Right lobe of liver (tissue), 6 donors: ENCODE data around the gene MCTP2. TPM values are rescaled to one million over a fixed set of nuclear protein-coding genes. Genes with fewer than 3 reads are reported as not detected.

ENCODE experiments used
- ATAC-seq, 4 donors: fragments of 200-7000 bp; cut with Tn5 transposase; one replicate each; pipeline ENCODE4 v1.9.1; 2020; ENCODE audit warnings: mild to moderate bottlenecking in 4 of 4, moderate library complexity in 4 of 4
- DNase-seq, 3 donors: peaks; one replicate each; pipeline ENCODE4 v3.0.0-alpha.2; 2020
- H3K27ac ChIP-seq, 3 donors: fragments of 200-600 bp; one replicate each; pipeline ENCODE4 v1.8.0; 2022
- H3K27me3 ChIP-seq, 2 donors: fragments of 200-600 bp; one replicate each; pipeline ENCODE4 v1.8.0; 2022
- H3K36me3 ChIP-seq, 4 donors: fragments of 200-600 bp; sonication (generic) in 1 of 4; one replicate each; pipeline versions ENCODE4 v1.5.1 to v1.8.0; 2017 to 2022; ENCODE audit warnings: control low read depth in 1 of 4
- H3K4me1 ChIP-seq, 4 donors: fragments of 200-600 bp; sonication (generic) in 1 of 4; one replicate each; pipeline versions ENCODE4 v1.5.1 to v1.8.0; 2017 to 2022; ENCODE audit warnings: control low read depth in 1 of 4
- H3K4me3 ChIP-seq, 3 donors: fragments of 200-600 bp; one replicate each; pipeline ENCODE4 v1.8.0; 2022
- H3K9me3 ChIP-seq, 4 donors: fragments of 200-600 bp; sonication (generic) in 1 of 4; one replicate each; pipeline versions ENCODE4 v1.5.1 to v1.8.0; 2017 to 2022; ENCODE audit warnings: control low read depth in 1 of 4
- CTCF ChIP-seq, 4 donors: fragments of 200-600 bp in 3 of 4; fragments of 450-650 bp in 1 of 4; IDR thresholded peaks; one replicate each; pipeline versions ENCODE4 v1.5.1 to v1.8.0; 2016 to 2022; ENCODE audit warnings: antibody characterized with exemption in 4 of 4, mild to moderate bottlenecking in 2 of 4
- POLR2A ChIP-seq: fragments of 450-650 bp; IDR thresholded peaks from one replicate; pipeline ENCODE4 v1.6.1; 2017; ENCODE audit warnings: antibody characterized with exemption, mild to moderate bottlenecking
- WGBS: methylation state at CpG from one replicate; pipeline ENCODE4 v1.1.6; 2018; ENCODE audit warnings: low coverage, low lambda C conversion rate; ENCODE audit not compliant: insufficient coverage; ENCODE audit errors: missing lambda C conversion rate; 5-methylcytosine and 5-hydroxymethylcytosine counted together
- intact Hi-C, 2 donors: fragments of 100-400 bp; cut with DNase I; formaldehyde crosslinking; loops; one replicate each; pipeline versions ENCODE4 v1.11.2 to v1.14.1; 2022
- total RNA-seq, 6 experiments: library from RNA; depleted of rRNA in 2 of 6; stranded (reverse); fragments of >200 nt in 2 of 6; fragmentation: NEBNext Ultra II Directional in 3 of 6; extraction: Animal tissue kit (Norgen Biotek cat#: 25700) in 3 of 6; gene quantifications; one replicate each; pipeline versions ENCODE4 v1.1.0 to v1.2.4, GENCODE V29; 2016 to 2023
- donor health status: DM: no; HTN: yes; CAD: no.
- donor health status: DM: no; HTN: no; CAD: no.
- donor health status: DM: no; HTN: no; CAD: no.
- donor health status: DM: no; HTN: yes; CAD: no.
- donor health status: DM: no; HTN: yes; CAD: no.

The MCTP2 gene
- total RNA-seq, 6 experiments from 2014 or later, result 1.8 to 5.3 (median 2.9) TPM

DNA sequence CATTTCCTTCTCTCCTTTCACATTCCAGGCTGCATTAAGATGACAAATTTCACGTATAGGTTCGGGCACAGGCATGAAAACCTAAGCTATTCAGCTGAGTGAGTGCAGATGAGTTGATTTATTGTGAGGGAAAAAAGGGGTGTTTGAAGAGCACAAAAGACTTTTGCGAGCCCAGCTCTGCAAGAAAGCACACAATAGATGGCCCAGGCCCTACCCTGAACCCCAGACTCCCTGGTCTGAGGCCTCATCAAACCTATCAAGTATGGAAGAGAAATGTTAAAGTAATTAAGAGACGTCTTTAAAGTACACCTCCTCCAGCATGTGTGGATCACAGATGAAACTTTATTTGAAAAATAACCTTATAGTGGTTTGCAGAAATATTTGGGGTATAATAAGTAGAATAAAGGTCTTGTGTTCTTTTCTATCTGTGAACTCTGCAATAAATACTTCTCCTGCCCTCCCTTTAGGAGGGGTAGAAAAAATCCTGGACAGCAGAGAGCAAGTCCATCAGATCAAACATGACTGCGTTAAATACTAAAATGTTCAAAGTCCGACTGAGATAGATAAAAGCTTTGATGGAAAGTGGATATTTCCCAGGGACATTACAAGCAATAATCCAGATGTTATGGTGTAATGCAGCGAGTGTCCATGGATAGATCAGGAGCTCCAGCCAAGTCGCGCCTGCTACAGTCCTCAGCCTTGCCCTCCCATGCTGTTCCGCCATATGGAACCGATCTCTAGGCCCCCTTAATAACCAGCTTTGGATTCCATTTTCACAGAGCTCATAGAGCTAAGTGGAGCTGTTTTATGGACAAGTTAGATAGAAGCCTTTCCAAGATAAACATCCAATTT is 121.5 kb downstream of the MCTP2 start:
- peak overlapping the region in 1 of 3 donors; percentile 13 for H3K27ac ChIP-seq
- 75% methylated on average over 11 of the region's 11 CpGs for WGBS
- TF ChIP-seq CTCF (IDR thresholded peaks at IDR 0.05), result no peak
- no peak for TF ChIP-seq POLR2A
- intact Hi-C loops, result no loop called here
- peak in 1 of 3 donors; percentile 58 for DNase-seq
- H3K9me3 ChIP-seq, result no peaks in the 10 kb centered on the region
- no peak overlapping the region for H3K4me3 ChIP-seq
- peak in 3 of 4 donors; percentile 45 to 88 (median 67) for ATAC-seq
- no peaks in the 10 kb centered on the region for H3K27me3 ChIP-seq
- H3K36me3 ChIP-seq, result no peaks in the 10 kb centered on the region
- no peaks in the 10 kb centered on the region for H3K4me1 ChIP-seq

GRCh38 chr15:94353488-94353820 is 122.1 kb downstream of the MCTP2 start:
- WGBS, result 70% methylated on average over 3 of the region's 3 CpGs
- TF ChIP-seq CTCF (IDR thresholded peaks at IDR 0.05) (no peak), POLR2A (no peak)
- intact Hi-C loops, result no loop called here
- Histone ChIP-seq H3K36me3 (no peaks in the 10 kb centered on the region), H3K27ac (peak overlapping the region in 1 of 3 donors; percentile 4), H3K9me3 (no peaks in the 10 kb centered on the region), H3K27me3 (no peaks in the 10 kb centered on the region), H3K4me3 (no peak overlapping the region), H3K4me1 (no peaks in the 10 kb centered on the region)
- DNase-seq (no peak), ATAC-seq (peak in 3 of 4 donors; percentile 13 to 85 (median 37))

DNA sequence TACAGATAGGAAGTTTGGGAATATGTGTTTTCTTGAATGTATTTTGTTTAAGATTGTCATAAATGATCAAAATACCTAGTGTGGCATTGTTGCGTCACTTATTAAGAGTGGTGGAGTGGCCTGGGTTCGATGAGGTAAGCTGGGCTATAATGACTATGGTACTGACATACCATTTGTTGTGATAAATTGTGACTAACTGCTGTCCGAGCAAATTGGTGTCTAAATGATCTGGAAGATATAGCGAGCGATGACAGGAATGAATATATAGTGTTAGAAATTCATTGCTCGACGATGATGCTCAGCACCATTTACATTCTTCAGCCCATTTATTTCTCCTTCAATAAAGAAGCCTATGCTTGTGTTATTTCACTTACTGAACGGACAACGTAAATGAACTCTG is 123.3 kb downstream of the MCTP2 start:
- DNase-seq (no peak), ATAC-seq (no peak)
- WGBS, result 72% methylated on average over 9 of the region's 9 CpGs
- H3K4me1 ChIP-seq, result no peaks in the 10 kb centered on the region
- H3K9me3 ChIP-seq, result no peaks in the 10 kb centered on the region
- intact Hi-C loops, result no loop called here
- H3K27ac ChIP-seq, result no peak overlapping the region
- H3K27me3 ChIP-seq, result no peaks in the 10 kb centered on the region
- no peak for TF ChIP-seq CTCF (IDR thresholded peaks at IDR 0.05)
- no peak for TF ChIP-seq POLR2A
- no peak overlapping the region for H3K4me3 ChIP-seq
- H3K36me3 ChIP-seq, result no peaks in the 10 kb centered on the region

GRCh38 chr15:94359716-94360115 is 128.4 kb downstream of the MCTP2 start:
- Histone ChIP-seq H3K27me3 (no peaks in the 10 kb centered on the region), H3K4me3 (no peak overlapping the region), H3K27ac (no peak overlapping the region), H3K36me3 (no peaks in the 10 kb centered on the region), H3K9me3 (no peaks in the 10 kb centered on the region), H3K4me1 (no peaks in the 10 kb centered on the region)
- 80% methylated on average over 1 of the region's 3 CpGs for WGBS
- ATAC-seq (no peak), DNase-seq (no peak)
- TF ChIP-seq CTCF (IDR thresholded peaks at IDR 0.05) (no peak), POLR2A (no peak)
- intact Hi-C loops, result no loop called here
